ENCODE measurements around the gene ABCA4.

Gene ABCA4

GRCh38 chr1:93967306-93967705 lies 153.6 kb downstream of the ABCA4 start:
- Histone ChIP-seq H3K27me3 (ENCODE audit: insufficient read depth, low read length, poor library complexity, severe bottlenecking) (no peaks in the 10 kb centered on the region), H3K9me3 (ENCODE audit: insufficient read depth, low read depth, low read length) (no peaks in the 10 kb centered on the region), H4K20me1 (ENCODE audit: insufficient read depth, low read length, poor library complexity, severe bottlenecking) (no peaks in the 10 kb centered on the region), H3K9me2 (replicated peaks; ENCODE audit: low read depth, low read length) (no peaks in the 10 kb centered on the region), H3F3A (ENCODE audit: low read depth) (no peaks in the 10 kb centered on the region), H3K9ac (ENCODE audit: low read depth, low read length, poor library complexity, severe bottlenecking) (no peak overlapping the region), H2AFZ (ENCODE audit: low read length) (no peak overlapping the region), H3K4me1 (ENCODE audit: insufficient read depth, low read length, poor library complexity, severe bottlenecking) (no peaks in the 10 kb centered on the region), H3K79me2 (ENCODE audit: insufficient read depth, low read length) (no peaks in the 10 kb centered on the region), H3K36me3 (ENCODE audit: insufficient read depth, low read length) (no peaks in the 10 kb centered on the region), H3K4me3 (ENCODE audit: low read length, poor library complexity, severe bottlenecking) (no peak overlapping the region), H3K4me2 (ENCODE audit: low read depth, low read length, poor library complexity, severe bottlenecking) (no peak overlapping the region)
- TF ChIP-seq, protein P1, sequence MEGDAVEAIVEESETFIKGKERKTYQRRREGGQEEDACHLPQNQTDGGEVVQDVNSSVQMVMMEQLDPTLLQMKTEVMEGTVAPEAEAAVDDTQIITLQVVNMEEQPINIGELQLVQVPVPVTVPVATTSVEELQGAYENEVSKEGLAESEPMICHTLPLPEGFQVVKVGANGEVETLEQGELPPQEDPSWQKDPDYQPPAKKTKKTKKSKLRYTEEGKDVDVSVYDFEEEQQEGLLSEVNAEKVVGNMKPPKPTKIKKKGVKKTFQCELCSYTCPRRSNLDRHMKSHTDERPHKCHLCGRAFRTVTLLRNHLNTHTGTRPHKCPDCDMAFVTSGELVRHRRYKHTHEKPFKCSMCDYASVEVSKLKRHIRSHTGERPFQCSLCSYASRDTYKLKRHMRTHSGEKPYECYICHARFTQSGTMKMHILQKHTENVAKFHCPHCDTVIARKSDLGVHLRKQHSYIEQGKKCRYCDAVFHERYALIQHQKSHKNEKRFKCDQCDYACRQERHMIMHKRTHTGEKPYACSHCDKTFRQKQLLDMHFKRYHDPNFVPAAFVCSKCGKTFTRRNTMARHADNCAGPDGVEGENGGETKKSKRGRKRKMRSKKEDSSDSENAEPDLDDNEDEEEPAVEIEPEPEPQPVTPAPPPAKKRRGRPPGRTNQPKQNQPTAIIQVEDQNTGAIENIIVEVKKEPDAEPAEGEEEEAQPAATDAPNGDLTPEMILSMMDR (conservative IDR thresholded peaks at IDR 0.05; ENCODE audit: low read length) = no peak
- no peak for TF ChIP-seq EZH2phosphoT487 (IDR thresholded peaks at IDR 0.05; ENCODE audit: borderline replicate concordance)

GRCh38 chr1:93965888-93966287 lies 155.1 kb downstream of the ABCA4 start:
- TF ChIP-seq EZH2phosphoT487 (IDR thresholded peaks at IDR 0.05; ENCODE audit: borderline replicate concordance) = no peak
- TF ChIP-seq, protein P1 (conservative IDR thresholded peaks at IDR 0.05; ENCODE audit: low read length) = no peak
- no peaks in the 10 kb centered on the region for H3K36me3 ChIP-seq (ENCODE audit: insufficient read depth, low read length)
- H4K20me1 ChIP-seq (ENCODE audit: insufficient read depth, low read length, poor library complexity, severe bottlenecking) = no peaks in the 10 kb centered on the region
- no peak overlapping the region for H3K4me3 ChIP-seq (ENCODE audit: low read length, poor library complexity, severe bottlenecking)
- H3K79me2 ChIP-seq (ENCODE audit: insufficient read depth, low read length) = no peaks in the 10 kb centered on the region
- H3K9me2 ChIP-seq (replicated peaks; ENCODE audit: low read depth, low read length) = no peaks in the 10 kb centered on the region
- no peak overlapping the region for H3K4me2 ChIP-seq (ENCODE audit: low read depth, low read length, poor library complexity, severe bottlenecking)
- no peaks in the 10 kb centered on the region for H3K27me3 ChIP-seq (ENCODE audit: insufficient read depth, low read length, poor library complexity, severe bottlenecking)
- no peaks in the 10 kb centered on the region for H3F3A ChIP-seq (ENCODE audit: low read depth)
- no peak overlapping the region for H2AFZ ChIP-seq (ENCODE audit: low read length)
- H3K4me1 ChIP-seq (ENCODE audit: insufficient read depth, low read length, poor library complexity, severe bottlenecking) = no peaks in the 10 kb centered on the region
- H3K9ac ChIP-seq (ENCODE audit: low read depth, low read length, poor library complexity, severe bottlenecking) = no peak overlapping the region
- H3K9me3 ChIP-seq (ENCODE audit: insufficient read depth, low read depth, low read length) = no peaks in the 10 kb centered on the region

GRCh38 chr1:93965256-93965655 lies 155.7 kb downstream of the ABCA4 start:
- Histone ChIP-seq H3K9me2 (replicated peaks; ENCODE audit: low read depth, low read length) (no peaks in the 10 kb centered on the region), H3K4me1 (ENCODE audit: insufficient read depth, low read length, poor library complexity, severe bottlenecking) (no peaks in the 10 kb centered on the region), H3K9me3 (ENCODE audit: insufficient read depth, low read depth, low read length) (no peaks in the 10 kb centered on the region), H4K20me1 (ENCODE audit: insufficient read depth, low read length, poor library complexity, severe bottlenecking) (no peaks in the 10 kb centered on the region), H3F3A (ENCODE audit: low read depth) (no peaks in the 10 kb centered on the region), H3K4me2 (ENCODE audit: low read depth, low read length, poor library complexity, severe bottlenecking) (no peak overlapping the region), H3K36me3 (ENCODE audit: insufficient read depth, low read length) (no peaks in the 10 kb centered on the region), H2AFZ (ENCODE audit: low read length) (no peak overlapping the region), H3K4me3 (ENCODE audit: low read length, poor library complexity, severe bottlenecking) (no peak overlapping the region), H3K79me2 (ENCODE audit: insufficient read depth, low read length) (no peaks in the 10 kb centered on the region), H3K27me3 (ENCODE audit: insufficient read depth, low read length, poor library complexity, severe bottlenecking) (no peaks in the 10 kb centered on the region), H3K9ac (ENCODE audit: low read depth, low read length, poor library complexity, severe bottlenecking) (no peak overlapping the region)
- TF ChIP-seq, protein P1 (conservative IDR thresholded peaks at IDR 0.05; ENCODE audit: low read length) = no peak
- TF ChIP-seq EZH2phosphoT487 (IDR thresholded peaks at IDR 0.05; ENCODE audit: borderline replicate concordance) = no peak

All from Loucy (cell line).